Smooth muscle cell (in vitro differentiated cells): ENCODE measurements around the gene STK11IP. TPM values are rescaled to one million over a fixed set of nuclear protein-coding genes. Genes with fewer than 3 reads are reported as not detected.

Source experiments
- DNase-seq: peaks from one replicate; lab custom pipeline; 2025; ENCODE audit not compliant: unreplicated experiment; lab: John Stamatoyannopoulos, UW
- H2AFZ ChIP-seq: fragments of 200-600 bp; sonication (generic); 2 replicates; pipeline ENCODE4 v1.6.0; 2016; ENCODE audit warnings: antibody characterized with exemption, low read depth, mild to moderate bottlenecking
- H3F3A ChIP-seq: fragments of 200-600 bp; sonication (generic); 2 replicates; pipeline ENCODE4 v1.6.0; 2017; ENCODE audit warnings: antibody characterized with exemption, low read depth
- H3K27ac ChIP-seq: fragments of 200-600 bp; sonication (generic); 2 replicates; pipeline ENCODE4 v1.5.1; 2016; ENCODE audit warnings: low read depth, mild to moderate bottlenecking
- H3K27me3 ChIP-seq: fragments of 200-600 bp; sonication (generic); 2 replicates; pipeline ENCODE4 v1.6.1; 2016; ENCODE audit warnings: low read depth, mild to moderate bottlenecking
- H3K36me3 ChIP-seq: fragments of 200-600 bp; sonication (generic); 2 replicates; pipeline ENCODE4 v1.5.1; 2016; ENCODE audit warnings: low read depth
- H3K4me1 ChIP-seq: fragments of 200-600 bp; sonication (generic); 2 replicates; pipeline ENCODE4 v1.5.1; 2016; ENCODE audit warnings: low read depth
- H3K4me2 ChIP-seq: fragments of 200-600 bp; sonication (generic); 2 replicates; pipeline ENCODE4 v1.6.0; 2016; ENCODE audit warnings: mild to moderate bottlenecking
- H3K4me3 ChIP-seq: fragments of 200-600 bp; sonication (generic); 2 replicates; pipeline ENCODE4 v1.5.1; 2016; ENCODE audit warnings: mild to moderate bottlenecking
- H3K79me2 ChIP-seq: fragments of 200-600 bp; sonication (generic); 2 replicates; pipeline ENCODE4 v1.6.0; 2016; ENCODE audit warnings: low read depth, mild to moderate bottlenecking
- H3K9ac ChIP-seq: fragments of 200-600 bp; sonication (generic); 2 replicates; pipeline ENCODE4 v1.6.0; 2016; ENCODE audit warnings: low read depth
- H3K9me3 ChIP-seq: fragments of 200-600 bp; sonication (generic); replicated peaks from 2 replicates; pipeline ENCODE4 v1.5.1; 2016; ENCODE audit warnings: low read depth
- H4K20me1 ChIP-seq: fragments of 200-600 bp; sonication (generic); 2 replicates; pipeline ENCODE4 v1.6.0; 2016; ENCODE audit warnings: low read depth
- WGBS: methylation state at CpG from one replicate; pipeline ENCODE4 v1.1.7; 2016; ENCODE audit warnings: low lambda C conversion rate; 5-methylcytosine and 5-hydroxymethylcytosine counted together
- polyA plus RNA-seq: library from polyadenylated mRNA; unstranded; fragments of >200 nt; fragmentation: Nextera tagmentation; extraction: Ambion mirVana; gene quantifications from 2 replicates; pipeline ENCODE4 v1.2.1, GENCODE V29; 2016
- total RNA-seq: library from RNA; depleted of rRNA; stranded (reverse); fragments of >200 nt; gene quantifications from 2 replicates; pipeline ENCODE4 v1.2.3, GENCODE V29; 2014
- TF ChIP-seq, protein P1 (sequence below): fragments of 200-600 bp; sonication (generic); IDR thresholded peaks from 2 replicates; pipeline ENCODE4 v1.5.1; 2017; ENCODE audit warnings: borderline replicate concordance, mild to moderate bottlenecking, antibody characterized with exemption; ENCODE audit not compliant: insufficient read depth, poor library complexity, severe bottlenecking

Gene STK11IP
- total and polyA plus RNA-seq, 2 experiments from 2014 or later: 10.2 to 13.6 TPM

DNA sequence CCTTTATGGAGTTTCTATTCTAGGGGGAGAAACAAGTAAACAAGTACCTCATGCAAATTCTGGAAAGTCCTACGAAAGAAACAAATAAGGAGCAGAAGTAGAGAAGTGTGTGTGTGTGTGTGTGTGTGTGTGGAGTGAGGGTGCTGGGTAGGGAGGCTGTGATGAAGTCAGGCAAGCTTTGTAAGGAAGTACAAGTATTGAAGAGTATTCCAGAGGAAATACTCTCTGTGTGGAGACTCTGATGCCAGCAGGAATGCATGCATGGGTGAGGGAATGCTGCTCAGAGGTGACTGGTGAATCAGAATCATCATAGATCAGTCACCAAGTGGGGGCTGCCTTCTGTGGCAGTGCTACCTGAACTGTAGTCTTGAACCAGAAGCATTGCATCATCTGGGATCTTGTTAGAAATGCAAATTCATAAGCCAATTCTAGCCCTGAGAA, 64.3 kb downstream of the STK11IP start:
- Histone ChIP-seq H3K27me3 (no peaks in the 10 kb centered on the region), H2AFZ (no peak overlapping the region), H3K9ac (peak overlapping the region; percentile 33), H3F3A (peaks cover 6% of the 10 kb centered on the region), H4K20me1 (no peaks in the 10 kb centered on the region), H3K36me3 (no peaks in the 10 kb centered on the region), H3K9me3 (no peaks in the 10 kb centered on the region), H3K4me2 (peak overlapping the region; percentile 54), H3K4me3 (no peak overlapping the region), H3K4me1 (peaks cover 3% of the 10 kb centered on the region), H3K79me2 (no peaks in the 10 kb centered on the region), H3K27ac (peak overlapping the region; percentile 86)
- 57% methylated on average over 1 of the region's 1 CpG for WGBS
- TF ChIP-seq, protein P1, sequence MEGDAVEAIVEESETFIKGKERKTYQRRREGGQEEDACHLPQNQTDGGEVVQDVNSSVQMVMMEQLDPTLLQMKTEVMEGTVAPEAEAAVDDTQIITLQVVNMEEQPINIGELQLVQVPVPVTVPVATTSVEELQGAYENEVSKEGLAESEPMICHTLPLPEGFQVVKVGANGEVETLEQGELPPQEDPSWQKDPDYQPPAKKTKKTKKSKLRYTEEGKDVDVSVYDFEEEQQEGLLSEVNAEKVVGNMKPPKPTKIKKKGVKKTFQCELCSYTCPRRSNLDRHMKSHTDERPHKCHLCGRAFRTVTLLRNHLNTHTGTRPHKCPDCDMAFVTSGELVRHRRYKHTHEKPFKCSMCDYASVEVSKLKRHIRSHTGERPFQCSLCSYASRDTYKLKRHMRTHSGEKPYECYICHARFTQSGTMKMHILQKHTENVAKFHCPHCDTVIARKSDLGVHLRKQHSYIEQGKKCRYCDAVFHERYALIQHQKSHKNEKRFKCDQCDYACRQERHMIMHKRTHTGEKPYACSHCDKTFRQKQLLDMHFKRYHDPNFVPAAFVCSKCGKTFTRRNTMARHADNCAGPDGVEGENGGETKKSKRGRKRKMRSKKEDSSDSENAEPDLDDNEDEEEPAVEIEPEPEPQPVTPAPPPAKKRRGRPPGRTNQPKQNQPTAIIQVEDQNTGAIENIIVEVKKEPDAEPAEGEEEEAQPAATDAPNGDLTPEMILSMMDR: no peak
- no peak for DNase-seq

DNA sequence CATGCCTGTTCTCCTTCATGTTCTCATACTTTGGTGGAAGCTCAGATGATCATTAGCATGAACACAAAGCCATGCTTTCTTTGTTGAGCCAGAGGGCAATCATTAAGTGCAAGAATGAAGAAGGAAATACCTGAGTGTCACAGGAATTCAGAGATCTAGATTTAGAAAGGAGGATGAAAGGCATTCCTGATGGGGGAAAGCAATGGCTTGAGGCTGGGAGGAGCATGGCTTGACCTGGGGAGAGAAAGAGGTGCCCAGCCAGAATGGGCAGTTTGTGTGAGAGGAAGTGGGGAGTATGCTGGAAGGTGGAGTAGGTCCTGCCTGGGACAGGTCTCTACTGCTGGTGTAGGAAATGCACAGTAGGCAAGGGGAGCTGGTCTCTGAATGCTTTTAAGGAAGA, 64.9 kb downstream of the STK11IP start:
- H2AFZ ChIP-seq: no peak overlapping the region
- DNase-seq: no peak
- no peak overlapping the region for H3K4me3 ChIP-seq
- peak overlapping the region; percentile 32 for H3K9ac ChIP-seq
- H3F3A ChIP-seq: peaks cover 5% of the 10 kb centered on the region
- no peaks in the 10 kb centered on the region for H3K9me3 ChIP-seq
- TF ChIP-seq, protein P1: no peak
- no peaks in the 10 kb centered on the region for H4K20me1 ChIP-seq
- peaks cover 3% of the 10 kb centered on the region for H3K4me1 ChIP-seq
- no peaks in the 10 kb centered on the region for H3K36me3 ChIP-seq
- peak overlapping the region; percentile 31 for H3K4me2 ChIP-seq
- H3K27ac ChIP-seq: peak overlapping the region; percentile 86
- H3K79me2 ChIP-seq: no peaks in the 10 kb centered on the region
- no peaks in the 10 kb centered on the region for H3K27me3 ChIP-seq

- no peak for DNase-seq
- Histone ChIP-seq H3K4me1 (peaks cover 3% of the 10 kb centered on the region), H3K27me3 (no peaks in the 10 kb centered on the region), H3K9me3 (no peaks in the 10 kb centered on the region), H3K36me3 (no peaks in the 10 kb centered on the region), H3K79me2 (no peaks in the 10 kb centered on the region), H2AFZ (no peak overlapping the region), H3F3A (no peaks in the 10 kb centered on the region), H3K4me3 (no peak overlapping the region), H3K27ac (peak overlapping the region; percentile 86), H3K9ac (no peak overlapping the region), H3K4me2 (peak overlapping the region; percentile 31), H4K20me1 (no peaks in the 10 kb centered on the region)
- TF ChIP-seq, protein P1: no peak
- whole genome bisulfite sequencing: 84% methylated on average over 11 of the region's 11 CpGs
Observed at GRCh38 chr2:219663116-219663762, 65.6 kb downstream of the STK11IP start.

GRCh38 chr2:219664041-219664440, 66.4 kb downstream of the STK11IP start:
- Histone ChIP-seq H3K79me2 (no peaks in the 10 kb centered on the region), H3K4me2 (no peak overlapping the region), H3K9ac (no peak overlapping the region), H3K4me3 (no peak overlapping the region), H4K20me1 (no peaks in the 10 kb centered on the region), H3K36me3 (no peaks in the 10 kb centered on the region), H3F3A (no peaks in the 10 kb centered on the region), H3K4me1 (no peaks in the 10 kb centered on the region), H3K27ac (no peak overlapping the region), H3K9me3 (no peaks in the 10 kb centered on the region), H3K27me3 (no peaks in the 10 kb centered on the region), H2AFZ (no peak overlapping the region)
- TF ChIP-seq, protein P1: no peak
- 97% methylated on average over 5 of the region's 5 CpGs for WGBS
- DNase-seq: no peak
